Mesodermal cell (in vitro differentiated cells): Measurements from ENCODE around the gene ZFYVE26.

Experiments used
- H3K27ac ChIP-seq: 2 replicates; pipeline ENCODE4 v1.7.0; 2013; ENCODE audit warnings: mild to moderate bottlenecking, low read depth, low read length, moderate library complexity; ENCODE audit not compliant: severe bottlenecking
- H3K36me3 ChIP-seq: 2 replicates; pipeline ENCODE4 v1.7.1; 2013; ENCODE audit warnings: mild to moderate bottlenecking, low read length, moderate library complexity; ENCODE audit not compliant: control insufficient read depth, insufficient read depth
- H3K4me1 ChIP-seq: one replicate; pipeline ENCODE4 v1.7.1; 2013; ENCODE audit warnings: mild to moderate bottlenecking, low read length; ENCODE audit not compliant: insufficient read depth, control insufficient read depth, poor library complexity, severe bottlenecking
- H3K4me3 ChIP-seq: 2 replicates; pipeline ENCODE4 v1.7.0; 2013; ENCODE audit warnings: low read length, control low read depth, mild to moderate bottlenecking; ENCODE audit not compliant: insufficient read depth, poor library complexity, severe bottlenecking; ENCODE audit errors: extremely low read depth
- H3K9me3 ChIP-seq: 2 replicates; pipeline ENCODE4 v1.7.1; 2013; ENCODE audit warnings: mild to moderate bottlenecking, low read length, moderate library complexity; ENCODE audit not compliant: control insufficient read depth
- WGBS, 2 experiments: methylation state at CpG; one replicate each; pipeline ENCODE4 v1.1.5; 2013; ENCODE audit warnings: missing lambda C conversion rate in 2 of 2; ENCODE audit not compliant: insufficient coverage in 2 of 2; 5-methylcytosine and 5-hydroxymethylcytosine counted together

Gene ZFYVE26

GRCh38 chr14:67773844-67774377, 42.5 kb downstream of the ZFYVE26 start:
- Histone ChIP-seq H3K36me3 (peaks cover 92% of the 10 kb centered on the region), H3K9me3 (no peaks in the 10 kb centered on the region), H3K4me1 (no peaks in the 10 kb centered on the region), H3K27ac (no peak overlapping the region), H3K4me3 (no peak overlapping the region)
- 90 to 100% methylated on average over 2 to 3 of the region's 5 CpGs for WGBS, 2 experiments

- Histone ChIP-seq H3K9me3 (no peaks in the 10 kb centered on the region), H3K4me1 (no peaks in the 10 kb centered on the region), H3K4me3 (no peak overlapping the region), H3K36me3 (peaks cover 89% of the 10 kb centered on the region), H3K27ac (no peak overlapping the region)
- WGBS, 2 experiments = 100% methylated on average over 1 of the region's 2 CpGs; no CpG with 5 or more reads in 1 of the 2 experiments
Observed at GRCh38 chr14:67768219-67768618, 48.2 kb downstream of the ZFYVE26 start.

DNA sequence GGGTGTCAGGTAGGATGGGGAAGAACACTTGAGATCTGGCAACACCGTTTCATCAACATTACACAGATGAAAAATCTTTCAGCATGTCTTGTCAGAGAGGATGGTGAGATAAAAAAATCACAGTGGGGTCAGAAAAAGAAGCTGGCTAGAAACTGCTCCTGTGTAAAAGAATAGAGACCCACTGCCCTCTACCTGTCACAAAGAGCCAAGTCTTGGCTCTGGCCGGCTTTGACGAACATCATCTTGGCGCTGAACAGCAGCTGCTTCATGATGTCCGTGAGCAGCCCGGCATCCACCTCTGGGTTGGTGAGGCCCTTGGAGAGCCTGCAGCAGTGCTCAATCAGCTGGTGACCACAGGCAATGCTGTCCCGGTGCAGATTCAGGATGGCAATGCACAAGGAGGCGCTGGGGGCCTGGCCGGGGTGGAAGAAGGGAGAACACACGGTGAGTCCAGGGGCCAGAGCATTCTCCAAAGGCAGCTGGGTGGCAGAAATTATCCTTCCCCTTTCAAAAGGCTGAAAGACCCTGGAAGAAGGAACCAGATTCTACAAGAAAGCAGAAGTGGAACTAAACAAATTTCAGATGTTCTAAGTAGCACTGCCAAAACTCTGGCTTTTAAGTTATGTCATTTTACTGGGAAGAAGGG, 50.2 kb downstream of the ZFYVE26 start:
- no peaks in the 10 kb centered on the region for H3K9me3 ChIP-seq

GRCh38 chr14:67765192-67765834, 51.1 kb downstream of the ZFYVE26 start:
- H3K4me3 ChIP-seq = no peak overlapping the region

More for the DNA sequence above, 50.2 kb downstream of the ZFYVE26 start:
- Histone ChIP-seq H3K4me3 (no peak overlapping the region), H3K36me3 (peaks cover 91% of the 10 kb centered on the region), H3K27ac (no peak overlapping the region), H3K4me1 (no peaks in the 10 kb centered on the region)
- 93 to 99% methylated on average over 7 to 8 of the region's 10 CpGs for WGBS, 2 experiments

GRCh38 chr14:67764496-67764895, 51.9 kb downstream of the ZFYVE26 start:
- no peak overlapping the region for H3K27ac ChIP-seq
- H3K4me1 ChIP-seq = no peaks in the 10 kb centered on the region
- H3K9me3 ChIP-seq = no peaks in the 10 kb centered on the region
- WGBS, 2 experiments = 100% methylated on average over 1 of the region's 4 CpGs; no CpG with 5 or more reads in 1 of the 2 experiments
- H3K36me3 ChIP-seq = peaks cover 92% of the 10 kb centered on the region
- no peak overlapping the region for H3K4me3 ChIP-seq

More at GRCh38 chr14:67765192-67765834, 51.1 kb downstream of the ZFYVE26 start:
- Histone ChIP-seq H3K36me3 (peaks cover 92% of the 10 kb centered on the region), H3K9me3 (no peaks in the 10 kb centered on the region), H3K27ac (no peak overlapping the region), H3K4me1 (no peaks in the 10 kb centered on the region)
- WGBS, 2 experiments = 100% methylated on average over 1 of the region's 5 CpGs; no CpG with 5 or more reads in 1 of the 2 experiments

DNA sequence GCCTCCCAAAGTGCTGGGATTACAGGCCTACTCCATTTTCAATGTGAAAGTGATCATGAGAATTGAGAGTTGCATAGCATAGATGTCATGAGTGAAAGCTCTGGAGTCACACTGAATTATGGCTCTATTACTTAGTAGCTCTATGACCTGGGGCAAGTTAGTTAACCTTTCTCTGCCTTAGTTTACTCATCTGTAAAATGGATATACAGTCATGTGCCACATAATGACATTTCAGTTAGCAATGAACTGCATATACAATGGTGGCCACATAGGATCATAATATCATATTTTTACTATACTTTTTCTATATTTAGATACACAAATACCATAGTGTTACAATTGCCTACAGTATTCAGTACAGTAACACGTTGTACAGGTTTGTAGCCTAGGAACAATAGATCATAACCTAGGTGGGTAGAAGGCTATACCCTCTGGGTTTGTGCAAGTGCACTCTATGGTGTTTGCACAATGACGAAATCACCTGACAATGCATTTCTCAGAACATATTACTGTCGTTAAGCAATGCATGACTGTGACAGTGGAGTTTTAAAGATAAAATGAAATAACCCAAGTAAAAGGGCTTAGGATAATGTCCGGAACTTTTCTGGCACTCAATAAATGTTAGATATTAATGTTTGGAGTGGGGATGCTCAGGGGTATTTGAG, 53.1 kb downstream of the ZFYVE26 start:
- Histone ChIP-seq H3K9me3 (no peaks in the 10 kb centered on the region), H3K36me3 (peaks cover 83% of the 10 kb centered on the region), H3K27ac (no peak overlapping the region), H3K4me1 (no peaks in the 10 kb centered on the region), H3K4me3 (no peak overlapping the region)
- 92 to 100% methylated on average over 2 to 3 of the region's 4 CpGs for WGBS, 2 experiments

DNA sequence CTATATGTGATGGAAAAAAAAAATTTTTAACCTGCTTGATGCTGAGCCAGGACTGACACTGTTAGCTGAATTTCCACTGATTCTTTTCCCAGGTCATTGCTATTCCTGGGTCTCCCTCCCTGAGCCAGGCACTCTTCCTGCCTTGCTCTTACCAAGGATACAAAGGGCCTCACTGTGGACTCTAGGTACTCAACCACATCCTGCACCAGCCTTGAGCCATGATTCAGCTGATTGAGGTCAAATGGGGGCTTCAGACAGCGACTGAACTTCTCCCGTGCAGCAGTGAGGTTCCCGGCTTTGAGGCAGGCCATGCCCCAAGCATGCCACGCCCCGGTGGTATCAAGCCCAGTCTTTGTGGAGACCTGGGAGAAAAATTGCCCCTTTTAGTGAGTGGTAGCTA, 54.3 kb downstream of the ZFYVE26 start:
- H3K9me3 ChIP-seq = no peaks in the 10 kb centered on the region
- H3K27ac ChIP-seq = no peak overlapping the region
- no peak overlapping the region for H3K4me3 ChIP-seq
- H3K4me1 ChIP-seq = no peaks in the 10 kb centered on the region
- H3K36me3 ChIP-seq = peaks cover 72% of the 10 kb centered on the region
- 98 to 100% methylated on average over 2 to 5 of the region's 5 CpGs for WGBS, 2 experiments

GRCh38 chr14:67759916-67760315, 56.5 kb downstream of the ZFYVE26 start:
- no peak overlapping the region for H3K27ac ChIP-seq
- H3K4me3 ChIP-seq = no peak overlapping the region
- H3K9me3 ChIP-seq = no peaks in the 10 kb centered on the region
- no peaks in the 10 kb centered on the region for H3K4me1 ChIP-seq
- H3K36me3 ChIP-seq = peaks cover 60% of the 10 kb centered on the region
- 100% methylated on average over 2 of the region's 2 CpGs for WGBS, 2 experiments

DNA sequence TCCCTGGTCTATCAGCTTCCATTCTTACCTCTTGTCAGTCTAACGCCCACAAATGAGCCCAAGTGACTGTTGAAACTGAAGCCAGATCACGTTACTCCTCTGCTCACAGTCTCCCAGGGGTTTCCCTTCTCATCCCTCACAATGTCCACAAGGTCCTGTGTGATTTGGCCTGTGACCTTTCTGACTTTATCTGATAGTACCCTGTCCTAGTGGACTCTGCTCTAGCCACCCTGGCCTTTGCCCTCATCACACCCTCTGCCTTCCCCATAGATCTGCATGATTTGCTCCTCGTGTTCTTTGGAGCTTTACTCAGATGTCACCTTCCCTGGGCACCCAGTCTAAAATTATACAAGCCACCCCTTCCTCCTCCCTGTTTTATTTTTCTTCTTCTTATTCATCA, 59.2 kb downstream of the ZFYVE26 start:
- no peak overlapping the region for H3K27ac ChIP-seq
- no peaks in the 10 kb centered on the region for H3K9me3 ChIP-seq
- no peaks in the 10 kb centered on the region for H3K4me1 ChIP-seq
- no peak overlapping the region for H3K4me3 ChIP-seq
- WGBS, 2 experiments = 93 to 100% methylated on average over 3 of the region's 3 CpGs
- H3K36me3 ChIP-seq = peaks cover 62% of the 10 kb centered on the region

DNA sequence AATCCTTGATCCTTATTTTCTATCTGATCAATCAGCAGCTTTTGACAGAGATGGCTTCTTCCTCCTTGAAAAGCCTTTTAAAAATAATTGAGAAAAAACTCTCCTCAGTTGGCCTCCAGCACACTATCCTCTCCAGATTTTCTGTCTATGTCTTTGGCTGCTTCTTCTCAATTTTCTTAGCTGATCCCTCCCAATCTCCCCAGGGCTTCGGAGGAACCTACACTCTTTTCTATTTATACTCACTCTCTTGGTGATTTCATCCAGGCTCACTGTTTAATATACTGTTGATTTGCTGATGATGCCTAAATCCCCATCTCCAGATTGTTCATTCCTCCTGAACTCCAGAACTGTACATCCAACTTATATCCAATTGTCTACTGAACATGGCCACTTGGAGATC, 59.9 kb downstream of the ZFYVE26 start:
- Histone ChIP-seq H3K4me1 (no peaks in the 10 kb centered on the region), H3K9me3 (no peaks in the 10 kb centered on the region), H3K4me3 (no peak overlapping the region), H3K36me3 (peaks cover 63% of the 10 kb centered on the region), H3K27ac (no peak overlapping the region)
- WGBS, 2 experiments = 80% methylated on average over 1 of the region's 1 CpG; no CpG with 5 or more reads in 1 of the 2 experiments
